Measurements from ENCODE around the gene SERPINF2.
A peak's percentile ranks its signal among the peaks of the same experiment; 100 is the strongest.
"Not testable (repeated sequence)": the region's sequence is repeated elsewhere in the genome, so short reads cannot be mapped to it uniquely, and the experiment has no call there.

Gene SERPINF2

DNA sequence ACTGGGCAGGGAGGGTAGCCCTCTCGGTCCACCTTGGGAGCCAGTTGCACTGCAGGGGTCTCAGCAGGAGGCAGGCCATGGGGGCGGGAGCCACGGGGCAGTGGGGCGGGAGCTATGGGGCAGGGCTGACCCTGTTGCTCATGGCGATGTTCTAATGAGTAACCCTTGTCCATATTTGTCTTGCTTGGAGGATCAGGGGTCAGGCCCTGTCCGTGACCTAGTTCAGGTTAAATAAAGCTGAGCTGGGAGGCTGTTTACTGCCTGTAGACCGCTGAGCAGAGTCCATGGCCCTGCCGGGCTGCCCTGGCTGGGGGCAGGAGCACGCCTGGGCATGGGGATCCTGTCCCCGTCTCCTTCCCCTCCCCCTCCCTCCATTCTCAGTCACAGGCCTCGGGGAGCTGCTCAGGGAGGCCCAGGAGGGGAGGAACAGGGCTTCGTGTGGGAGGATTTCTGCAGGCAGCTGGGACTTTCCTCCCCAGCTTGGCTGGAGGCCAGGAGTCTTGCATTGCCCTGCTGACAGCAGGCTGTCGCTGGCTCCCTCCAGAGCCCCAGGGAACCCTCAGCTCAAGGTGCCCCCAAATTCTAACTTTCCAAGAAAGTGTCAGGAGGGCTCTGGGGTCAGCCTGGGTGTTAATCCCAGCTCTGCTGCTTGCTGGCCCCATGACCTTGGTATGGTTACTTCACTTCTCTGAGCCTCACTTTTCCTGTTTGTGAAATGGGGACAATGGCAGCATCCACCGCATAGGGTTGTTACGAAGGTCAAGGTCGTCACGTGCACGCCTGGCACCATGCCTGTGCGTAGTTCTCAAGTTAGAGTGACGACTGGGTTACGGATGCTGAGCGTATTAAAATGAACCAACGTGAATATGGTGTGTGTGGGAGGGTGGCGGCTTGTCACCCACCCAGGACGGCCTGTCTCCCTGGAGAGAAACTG, 6.1 kb upstream of the SERPINF2 start:
- peak; percentile 20 for DNase-seq

DNA sequence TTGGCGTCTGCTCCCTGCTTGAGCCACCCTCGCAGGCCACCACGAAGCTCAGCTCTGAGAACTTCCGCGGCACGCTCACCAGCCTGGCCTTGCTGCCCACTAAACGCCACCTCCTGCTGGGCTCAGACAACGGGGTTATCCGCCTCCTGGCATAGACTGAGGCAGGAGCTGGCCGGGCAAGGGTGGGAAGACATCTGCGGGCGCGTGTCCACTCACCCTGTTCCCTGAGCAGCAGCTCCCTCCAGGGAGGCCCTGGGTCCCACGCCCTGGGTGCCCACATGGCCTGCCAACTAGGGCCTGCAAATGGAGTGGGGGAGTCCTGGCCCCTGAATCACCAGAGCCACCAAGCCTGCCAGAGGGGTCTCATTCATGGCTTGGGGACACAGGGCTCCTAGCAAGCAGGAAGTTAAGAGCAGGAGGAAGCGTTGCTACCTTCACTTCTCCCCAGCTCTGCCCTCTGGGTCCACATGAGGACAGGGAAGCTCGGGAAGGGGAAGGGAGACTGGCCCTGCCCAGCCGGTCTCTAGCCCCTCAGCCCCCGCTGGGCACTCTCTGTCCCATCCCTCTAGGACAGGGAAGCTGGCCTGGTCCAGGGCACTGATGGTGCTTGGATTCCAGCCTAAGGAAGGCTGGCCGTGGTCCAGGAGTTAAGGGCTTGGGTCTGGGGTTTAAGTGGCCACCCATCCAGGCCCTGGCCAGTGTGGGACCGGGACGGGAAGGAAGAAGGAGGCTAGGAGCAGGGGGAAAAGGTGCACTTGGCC, 5.0 kb upstream of the SERPINF2 start:
- DNase-seq, result no peak

DNA sequence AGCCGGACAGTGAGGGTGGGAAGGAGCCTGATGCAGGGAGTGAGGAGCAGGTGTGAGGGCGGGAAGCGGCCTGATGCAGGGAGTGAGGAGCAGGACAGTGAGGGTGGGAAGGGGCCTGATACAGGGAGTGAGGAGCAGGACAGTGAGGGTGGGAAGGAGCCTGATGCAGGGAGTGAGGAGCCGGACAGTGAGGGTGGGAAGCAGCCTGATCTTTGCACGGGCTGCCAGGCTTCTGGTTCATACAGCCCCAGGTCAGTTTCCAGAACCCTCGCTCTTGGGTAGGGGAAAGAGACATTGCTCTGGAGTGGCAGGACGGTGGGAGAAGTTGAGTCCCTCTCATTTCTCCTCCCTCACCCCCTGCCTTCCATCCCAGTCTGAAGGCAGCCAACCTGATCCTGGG, 772 bp upstream of the SERPINF2 start:
- not testable (repeated sequence) for DNase-seq

DNA sequence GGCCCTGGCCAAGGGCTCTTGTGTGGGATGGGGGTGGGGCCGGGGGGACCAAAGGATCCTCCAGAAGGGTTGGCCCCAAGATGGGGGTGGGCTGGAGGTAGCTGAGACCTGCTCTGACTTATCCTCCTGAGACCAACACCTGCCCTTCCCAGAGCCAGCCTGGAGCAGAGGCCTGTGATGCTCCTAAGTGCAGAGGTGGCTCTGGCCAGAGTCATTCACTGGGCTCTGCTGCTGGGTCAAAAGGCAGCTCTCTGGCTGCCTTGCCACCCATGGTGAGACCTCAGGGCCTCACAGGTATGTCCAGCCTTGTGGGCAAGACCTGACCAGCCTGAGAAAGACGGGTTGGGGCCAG, 393 bp downstream of the SERPINF2 start:
- no peak for DNase-seq

- no peak for DNase-seq
Observed at GRCh38 chr17:1744551-1745512, 2.2 kb downstream of the SERPINF2 start.

DNA sequence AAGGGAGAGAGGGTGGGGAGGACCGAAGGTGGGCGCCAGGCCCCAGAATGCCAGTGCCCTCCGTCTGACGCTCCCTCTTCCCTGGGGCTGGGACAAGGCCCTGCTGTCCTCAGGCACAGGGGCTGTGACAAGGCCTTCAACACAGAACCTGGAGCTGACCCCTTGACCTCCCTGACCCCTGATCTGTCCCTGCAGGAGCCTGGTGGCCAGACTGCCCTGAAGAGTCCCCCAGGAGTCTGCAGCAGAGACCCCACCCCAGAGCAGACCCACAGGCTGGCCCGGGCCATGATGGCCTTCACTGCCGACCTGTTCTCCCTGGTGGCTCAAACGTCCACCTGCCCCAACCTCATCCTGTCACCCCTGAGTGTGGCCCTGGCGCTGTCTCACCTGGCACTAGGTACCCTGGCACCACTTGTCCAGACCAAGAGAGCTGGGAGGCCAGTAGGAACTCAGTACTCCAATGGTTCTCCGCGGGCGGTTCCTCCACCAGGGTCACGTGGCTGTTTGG, 2.9 kb downstream of the SERPINF2 start:
- DNase-seq, result no peak

GRCh38 chr17:1746975-1747543, 4.4 kb downstream of the SERPINF2 start:
- no peak for DNase-seq

- DNase-seq, result no peak
Observed at GRCh38 chr17:1750628-1751027, 8.0 kb downstream of the SERPINF2 start.

DNA sequence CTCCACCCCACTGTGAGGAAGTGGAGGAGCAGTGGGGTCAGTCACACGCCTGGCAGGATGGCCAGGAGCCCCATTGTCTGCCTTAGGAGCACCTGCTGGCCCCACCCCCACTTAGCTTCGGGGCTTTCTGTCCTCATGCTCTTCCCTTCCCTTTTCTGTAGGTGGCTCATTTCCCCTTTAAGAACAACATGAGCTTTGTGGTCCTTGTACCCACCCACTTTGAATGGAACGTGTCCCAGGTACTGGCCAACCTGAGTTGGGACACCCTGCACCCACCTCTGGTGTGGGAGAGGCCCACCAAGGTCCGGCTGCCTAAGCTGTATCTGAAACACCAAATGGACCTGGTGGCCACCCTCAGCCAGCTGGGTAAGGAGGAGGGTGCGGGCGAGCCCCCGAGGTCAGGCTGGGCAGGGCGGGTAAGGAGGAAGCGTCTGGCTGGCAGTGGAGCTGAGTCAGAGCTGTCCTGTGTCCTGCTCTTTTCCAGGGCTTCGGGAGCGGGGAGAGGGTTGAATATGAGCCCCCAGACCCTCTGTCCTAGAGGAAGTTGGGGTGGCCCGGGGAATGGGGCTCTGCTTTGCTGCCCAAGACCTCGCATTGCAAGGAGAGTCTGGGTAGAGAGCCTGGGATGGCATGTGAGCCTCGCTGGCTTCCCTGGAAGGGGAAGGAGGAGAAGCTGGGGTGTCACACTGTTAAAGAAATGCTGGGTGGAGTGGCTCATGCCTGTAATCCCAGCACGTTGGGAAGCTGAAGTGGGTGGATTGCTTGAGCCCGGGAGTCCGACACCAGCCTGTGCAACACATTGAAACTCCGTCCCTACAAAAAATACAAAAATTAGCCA, 10.0 kb downstream of the SERPINF2 start:
- DNase-seq, result no peak

DNA sequence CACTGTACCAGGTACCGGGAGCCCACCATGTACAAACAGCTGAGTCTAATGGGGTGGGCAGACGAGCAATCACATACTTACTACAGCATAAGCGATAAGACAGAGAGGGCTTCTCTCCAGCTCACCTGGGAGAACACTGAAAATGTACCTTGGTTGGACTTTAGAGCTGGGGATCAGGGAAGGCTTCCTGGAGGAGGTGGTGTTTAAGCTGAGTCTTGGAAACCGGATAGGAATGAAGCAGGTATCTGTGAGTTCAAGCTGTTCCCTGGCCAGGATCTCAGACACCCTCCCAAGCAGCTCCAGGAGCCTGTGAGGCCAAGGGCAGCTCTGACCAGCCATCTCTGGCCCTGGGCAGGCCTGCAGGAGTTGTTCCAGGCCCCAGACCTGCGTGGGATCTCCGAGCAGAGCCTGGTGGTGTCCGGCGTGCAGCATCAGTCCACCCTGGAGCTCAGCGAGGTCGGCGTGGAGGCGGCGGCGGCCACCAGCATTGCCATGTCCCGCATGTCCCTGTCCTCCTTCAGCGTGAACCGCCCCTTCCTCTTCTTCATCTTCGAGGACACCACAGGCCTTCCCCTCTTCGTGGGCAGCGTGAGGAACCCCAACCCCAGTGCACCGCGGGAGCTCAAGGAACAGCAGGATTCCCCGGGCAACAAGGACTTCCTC, 11.2 kb downstream of the SERPINF2 start:
- DNase-seq, result no peak

DNA sequence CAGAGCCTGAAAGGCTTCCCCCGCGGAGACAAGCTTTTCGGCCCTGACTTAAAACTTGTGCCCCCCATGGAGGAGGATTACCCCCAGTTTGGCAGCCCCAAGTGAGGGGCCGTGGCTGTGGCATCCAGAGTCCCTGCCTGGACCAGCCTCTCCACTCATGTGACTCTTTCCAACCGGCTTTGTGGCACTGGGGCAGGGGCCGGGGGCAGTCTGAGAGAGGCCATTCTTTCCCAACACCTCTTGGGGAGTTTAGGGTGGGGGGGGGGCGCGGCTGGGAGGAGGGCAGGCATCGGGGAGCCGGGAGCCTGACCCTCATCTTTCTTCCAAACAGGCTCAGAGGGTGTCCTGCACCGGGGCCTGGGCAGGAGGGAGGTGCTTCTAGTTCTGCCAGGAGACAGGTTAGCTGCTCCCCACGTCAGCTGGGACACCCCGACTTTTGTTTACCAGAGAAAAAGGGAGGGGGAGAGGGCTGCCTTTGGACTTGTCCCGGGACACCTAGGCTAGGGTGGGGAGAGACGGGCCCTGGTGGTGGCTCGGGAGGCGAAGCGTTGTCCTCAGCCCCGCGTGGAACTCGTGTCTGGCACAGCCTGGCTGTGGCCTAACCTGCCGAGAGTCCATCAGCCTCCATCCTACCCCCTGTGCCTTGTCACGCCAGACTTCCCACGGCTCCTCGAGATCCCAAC, 11.9 kb downstream of the SERPINF2 start:
- DNase-seq, result no peak

- DNase-seq, result no peak
Observed at GRCh38 chr17:1755252-1755826, 12.7 kb downstream of the SERPINF2 start.

DNA sequence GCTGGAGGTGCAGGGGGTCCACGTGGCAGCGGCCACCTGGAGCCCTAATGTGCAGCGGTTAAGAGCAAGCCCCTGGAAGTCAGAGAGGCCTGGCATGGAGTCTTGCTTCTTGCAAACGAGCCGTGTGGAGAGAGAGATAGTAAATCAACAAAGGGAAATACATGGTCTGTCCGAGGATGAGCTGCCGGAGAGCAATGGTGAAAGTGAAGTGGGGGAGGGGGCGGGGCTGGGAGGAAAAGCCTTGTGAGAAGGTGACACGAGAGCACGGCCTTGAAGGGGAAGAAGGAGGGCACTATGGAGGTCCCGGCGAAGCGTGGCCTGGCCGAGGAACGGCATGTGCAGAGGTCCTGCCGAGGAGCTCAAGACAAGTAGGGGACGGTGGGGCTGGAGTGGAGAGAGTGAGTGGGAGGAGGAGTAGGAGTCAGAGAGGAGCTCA, 13.2 kb downstream of the SERPINF2 start:
- DNase-seq, result no peak

GRCh38 chr17:1758807-1759206, 16.1 kb downstream of the SERPINF2 start:
- DNase-seq, result no peak

DNA sequence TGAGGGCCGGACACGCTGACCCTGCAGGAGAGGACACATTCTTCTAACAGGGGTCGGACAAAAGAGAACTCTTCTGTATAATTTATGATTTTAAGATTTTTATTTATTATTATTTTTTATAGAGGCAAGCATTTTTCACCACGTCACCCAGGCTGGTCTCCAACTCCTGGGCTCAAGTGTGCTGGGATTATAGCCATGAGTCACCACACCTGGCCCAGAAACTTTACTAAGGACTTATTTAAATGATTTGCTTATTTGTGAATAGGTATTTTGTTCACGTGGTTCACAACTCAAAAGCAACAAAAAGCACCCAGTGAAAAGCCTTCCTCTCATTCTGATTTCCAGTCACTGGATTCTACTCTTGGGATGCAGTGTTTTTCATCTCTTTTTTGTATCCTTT, 16.9 kb downstream of the SERPINF2 start:
- no peak for DNase-seq

DNA sequence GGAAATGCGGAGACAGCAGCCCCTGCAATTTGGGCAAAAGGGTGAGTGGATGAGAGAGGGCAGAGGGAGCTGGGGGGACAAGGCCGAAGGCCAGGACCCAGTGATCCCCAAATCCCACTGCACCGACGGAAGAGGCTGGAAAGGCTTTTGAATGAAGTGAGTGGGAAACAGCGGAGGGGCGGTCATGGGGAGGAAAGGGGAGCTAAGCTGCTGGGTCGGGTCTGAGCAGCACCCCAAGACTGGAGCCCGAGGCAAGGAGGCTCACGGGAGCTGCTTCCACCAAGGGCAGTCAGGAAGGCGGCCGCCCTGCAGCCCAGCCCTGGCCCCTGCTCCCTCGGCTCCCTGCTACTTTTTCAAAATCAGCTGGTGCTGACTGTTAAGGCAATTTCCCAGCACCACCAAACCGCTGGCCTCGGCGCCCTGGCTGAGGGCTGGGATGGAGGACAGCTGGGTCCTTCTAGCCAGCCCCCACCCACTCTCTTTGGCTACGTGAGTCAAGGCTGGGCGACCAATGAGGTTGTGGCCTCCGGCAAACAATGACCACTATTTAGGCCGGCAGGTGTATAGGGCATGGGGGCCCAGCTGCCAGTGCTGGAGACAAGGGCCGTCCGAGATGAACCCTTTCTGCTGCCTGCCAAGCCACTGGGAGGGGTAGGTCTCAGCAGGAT, 19.7 kb downstream of the SERPINF2 start:
- DNase-seq, result no peak

DNA sequence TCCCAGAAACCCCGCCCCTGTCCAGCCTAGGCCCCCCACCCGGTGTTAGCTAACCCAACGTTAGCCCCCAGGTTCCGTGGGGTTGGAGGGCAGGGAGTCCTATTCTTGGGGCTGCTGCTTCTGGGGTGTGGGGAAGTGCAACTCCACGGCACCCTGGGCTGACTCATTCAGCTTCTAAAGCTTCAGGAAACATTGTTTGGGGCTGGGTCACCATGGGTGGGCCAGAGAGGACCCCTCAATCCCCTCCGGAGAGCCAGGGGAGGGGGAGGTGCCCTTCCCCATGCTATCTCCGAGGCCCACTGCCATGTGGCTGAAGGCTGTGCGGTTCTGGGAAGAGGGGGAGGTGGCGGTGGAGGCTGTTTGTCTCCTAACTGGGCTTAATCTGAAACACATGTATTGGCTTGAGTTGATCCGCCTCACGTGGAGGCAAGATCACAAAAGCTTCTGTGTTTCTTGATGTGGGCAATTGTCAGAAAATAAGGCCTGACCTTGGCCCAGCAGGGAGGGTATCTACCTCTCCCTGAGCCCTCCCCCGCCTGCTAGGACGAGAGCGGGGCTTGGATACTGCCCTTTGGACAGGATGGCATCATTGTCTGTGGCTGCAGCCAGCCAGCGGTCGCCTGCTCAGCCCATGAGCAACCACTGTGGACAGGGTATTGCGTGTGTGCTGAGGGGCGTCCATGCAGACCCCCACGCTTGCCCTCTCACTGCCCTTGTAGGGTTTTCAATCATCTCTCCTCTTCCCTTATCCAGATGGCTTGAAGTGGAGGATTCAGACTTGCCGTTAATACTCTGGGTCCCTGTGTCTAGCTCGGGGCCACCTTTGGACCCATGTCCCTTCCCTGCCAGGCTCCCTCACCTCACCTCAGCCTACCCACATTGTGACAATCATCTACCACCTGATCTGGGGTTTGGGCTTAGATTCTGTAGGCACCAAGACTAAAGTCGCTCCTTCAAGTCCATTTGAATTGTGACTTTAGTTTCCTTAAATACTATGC, 20.5 kb downstream of the SERPINF2 start:
- DNase-seq, result no peak

- peak; percentile 55 for DNase-seq
Observed at GRCh38 chr17:1764284-1764683, 21.6 kb downstream of the SERPINF2 start.

All from activated CD4-positive, alpha-beta T cell treated with anti-CD3 and anti-CD28 coated beads, Interleukin-10, Interleukin-2, amounts not matched to agents 100 ng/mL and 50 ng/mL, durations not matched to agents 16 hours and 8 hours (primary cell).